Measurements from ENCODE around the gene TIMM13.
A peak's percentile ranks its signal among the peaks of the same experiment; 100 is the strongest.
"Not testable (repeated sequence)": the region's sequence is repeated elsewhere in the genome, so short reads cannot be mapped to it uniquely, and the experiment has no call there.

TIMM13 gene

GRCh38 chr19:2413159-2413558 lies 14.2 kb downstream of the TIMM13 start:
- DNase-seq = no peak

- DNase-seq = no peak
Observed at GRCh38 chr19:2412449-2412848, 14.9 kb downstream of the TIMM13 start.

GRCh38 chr19:2411709-2412108 lies 15.7 kb downstream of the TIMM13 start:
- no peak for DNase-seq

GRCh38 chr19:2410023-2410422 lies 17.4 kb downstream of the TIMM13 start:
- DNase-seq = no peak

GRCh38 chr19:2409352-2409912 lies 18.0 kb downstream of the TIMM13 start:
- no peak for DNase-seq

GRCh38 chr19:2408247-2408646 lies 19.1 kb downstream of the TIMM13 start:
- DNase-seq = no peak

- no peak for DNase-seq
Observed at GRCh38 chr19:2399582-2399981, 27.8 kb downstream of the TIMM13 start.

- no peak for DNase-seq
Observed at GRCh38 chr19:2398735-2399305, 28.6 kb downstream of the TIMM13 start.

- DNase-seq = not testable (repeated sequence)
Observed at GRCh38 chr19:2397173-2397572, 30.2 kb downstream of the TIMM13 start.

- not testable (repeated sequence) for DNase-seq
Observed at GRCh38 chr19:2395293-2395829, 32.0 kb downstream of the TIMM13 start.

GRCh38 chr19:2394442-2395292 lies 32.7 kb downstream of the TIMM13 start:
- DNase-seq = no peak

- DNase-seq = no peak
Observed at GRCh38 chr19:2394054-2394441, 33.3 kb downstream of the TIMM13 start.

GRCh38 chr19:2392899-2393298 lies 34.5 kb downstream of the TIMM13 start:
- DNase-seq = not testable (repeated sequence)

GRCh38 chr19:2392366-2392765 lies 35.0 kb downstream of the TIMM13 start:
- DNase-seq = no peak

- DNase-seq = peak; percentile 34
Observed at GRCh38 chr19:2391118-2391725, 36.2 kb downstream of the TIMM13 start.

- no peak for DNase-seq
Observed at GRCh38 chr19:2389594-2389993, 37.8 kb downstream of the TIMM13 start.

- no peak for DNase-seq
Observed at GRCh38 chr19:2387367-2388288, 39.8 kb downstream of the TIMM13 start.

- DNase-seq = peak; percentile 36
Observed at GRCh38 chr19:2385053-2385721, 42.2 kb downstream of the TIMM13 start.

GRCh38 chr19:2382530-2383222 lies 44.7 kb downstream of the TIMM13 start:
- no peak for DNase-seq

- DNase-seq = no peak
Observed at GRCh38 chr19:2381148-2381820, 46.1 kb downstream of the TIMM13 start.

GRCh38 chr19:2380567-2380966 lies 46.8 kb downstream of the TIMM13 start:
- no peak for DNase-seq

All from NCI-H1092 (cell line).